Measurements from ENCODE around the gene EXO1.
"Not testable (repeated sequence)": the region's sequence is repeated elsewhere in the genome, so short reads cannot be mapped to it uniquely, and the experiment has no call there.

EXO1 gene

DNA sequence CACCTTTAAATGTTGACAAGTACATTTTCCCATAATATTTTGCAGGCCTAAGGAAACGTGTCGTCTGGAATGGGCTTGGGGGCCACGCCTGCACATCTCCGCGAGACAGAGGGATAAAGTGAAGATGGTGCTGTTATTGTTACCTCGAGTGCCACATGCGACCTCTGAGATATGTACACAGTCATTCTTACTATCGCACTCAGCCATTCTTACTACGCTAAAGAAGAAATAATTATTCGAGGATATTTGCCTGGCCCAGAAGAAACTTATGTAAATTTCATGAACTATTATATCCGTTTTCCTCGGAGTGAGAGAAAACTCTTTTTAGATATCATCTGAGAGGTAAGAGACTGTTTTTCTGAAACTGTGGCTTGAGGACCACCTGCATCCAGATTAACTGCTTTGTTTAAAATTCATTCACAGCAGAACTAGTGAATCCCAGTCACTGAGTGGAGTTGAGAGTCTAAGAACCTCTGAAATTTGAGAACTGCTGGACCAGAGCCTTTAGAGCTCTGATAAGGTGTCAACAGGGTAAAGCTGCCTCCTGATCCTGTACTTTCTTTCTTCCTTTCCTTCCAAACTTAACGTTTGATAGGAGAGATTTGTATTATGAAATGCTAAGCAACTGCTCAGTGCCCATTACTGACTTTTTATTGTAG is 811 bp downstream of the EXO1 start:
- H3K9me2 ChIP-seq (replicated peaks; ENCODE audit: control insufficient read depth, low read length): no peaks in the 10 kb centered on the region
- H3K79me2 ChIP-seq (ENCODE audit: control insufficient read depth, low read length): peaks cover 52% of the 10 kb centered on the region
- peaks cover 4% of the 10 kb centered on the region; the same call in 1 of the 2 replicates for H3F3A ChIP-seq (ENCODE audit: control insufficient read depth, insufficient read depth)
- H3K4me3 ChIP-seq (ENCODE audit: low read length): peak overlapping the region; percentile 100
- no peak for TF ChIP-seq CTCF (IDR thresholded peaks at IDR 0.05; ENCODE audit: low read depth, low read length, poor library complexity, severe bottlenecking)
- TF ChIP-seq EZH2phosphoT487 (IDR thresholded peaks at IDR 0.05; ENCODE audit: borderline replicate concordance, low read length): no peak
- H3K4me1 ChIP-seq (ENCODE audit: control insufficient read depth, low read length): peaks cover 27% of the 10 kb centered on the region
- no peaks in the 10 kb centered on the region for H3K9me3 ChIP-seq (ENCODE audit: control insufficient read depth, insufficient read depth, low read length)
- peak overlapping the region; percentile 94 for H3K27ac ChIP-seq (ENCODE audit: low read depth, low read length)
- no peaks in the 10 kb centered on the region for H3K27me3 ChIP-seq (ENCODE audit: control insufficient read depth, low read length)
- H3K36me3 ChIP-seq (ENCODE audit: control insufficient read depth, low read length): peaks cover 54% of the 10 kb centered on the region
- H4K20me1 ChIP-seq (ENCODE audit: control insufficient read depth, insufficient read depth, low read depth, low read length): no peaks in the 10 kb centered on the region; the same call in 1 of the 2 replicates
- peak overlapping the region; percentile 95 for H3K4me2 ChIP-seq (ENCODE audit: low read length)

- Histone ChIP-seq H3K27me3 (ENCODE audit: control insufficient read depth, low read length) (no peaks in the 10 kb centered on the region), H3K9me3 (ENCODE audit: control insufficient read depth, insufficient read depth, low read length) (no peaks in the 10 kb centered on the region), H3K36me3 (ENCODE audit: control insufficient read depth, low read length) (peaks cover 59% of the 10 kb centered on the region), H4K20me1 (ENCODE audit: control insufficient read depth, insufficient read depth, low read depth, low read length) (no peaks in the 10 kb centered on the region; the same call in 1 of the 2 replicates), H3K4me2 (ENCODE audit: low read length) (peak overlapping the region; percentile 95), H3K9me2 (replicated peaks; ENCODE audit: control insufficient read depth, low read length) (no peaks in the 10 kb centered on the region), H3K4me1 (ENCODE audit: control insufficient read depth, low read length) (peaks cover 27% of the 10 kb centered on the region), H3K27ac (ENCODE audit: low read depth, low read length) (peak overlapping the region; percentile 94), H3F3A (ENCODE audit: control insufficient read depth, insufficient read depth) (peaks cover 4% of the 10 kb centered on the region; the same call in 1 of the 2 replicates), H3K4me3 (ENCODE audit: low read length) (peak overlapping the region; percentile 100), H3K79me2 (ENCODE audit: control insufficient read depth, low read length) (peaks cover 55% of the 10 kb centered on the region)
- no peak for TF ChIP-seq EZH2phosphoT487 (IDR thresholded peaks at IDR 0.05; ENCODE audit: borderline replicate concordance, low read length)
- no peak for TF ChIP-seq CTCF (IDR thresholded peaks at IDR 0.05; ENCODE audit: low read depth, low read length, poor library complexity, severe bottlenecking)
Observed at GRCh38 chr1:241849345-241849695, 1.3 kb downstream of the EXO1 start.

GRCh38 chr1:241855545-241856140 is 7.6 kb downstream of the EXO1 start:
- Histone ChIP-seq H3K4me1 (ENCODE audit: control insufficient read depth, low read length) (peaks cover 13% of the 10 kb centered on the region), H3K79me2 (ENCODE audit: control insufficient read depth, low read length) (peaks cover 36% of the 10 kb centered on the region), H3K36me3 (ENCODE audit: control insufficient read depth, low read length) (peaks cover 84% of the 10 kb centered on the region)
- H3K4me3 ChIP-seq (ENCODE audit: low read length); H3K9me3 ChIP-seq (ENCODE audit: control insufficient read depth, insufficient read depth, low read length); H3F3A ChIP-seq (ENCODE audit: control insufficient read depth, insufficient read depth); H3K27ac ChIP-seq (ENCODE audit: low read depth, low read length); H3K27me3 ChIP-seq (ENCODE audit: control insufficient read depth, low read length); H3K9me2 ChIP-seq (replicated peaks; ENCODE audit: control insufficient read depth, low read length); H3K4me2 ChIP-seq (ENCODE audit: low read length); H4K20me1 ChIP-seq (ENCODE audit: control insufficient read depth, insufficient read depth, low read depth, low read length): not testable (repeated sequence)

GRCh38 chr1:241857131-241857530 is 9.1 kb downstream of the EXO1 start:
- Histone ChIP-seq H3K4me3 (ENCODE audit: low read length) (no peak overlapping the region), H3K36me3 (ENCODE audit: control insufficient read depth, low read length) (peaks cover 85% of the 10 kb centered on the region), H3K27ac (ENCODE audit: low read depth, low read length) (no peak overlapping the region), H3F3A (ENCODE audit: control insufficient read depth, insufficient read depth) (no peaks in the 10 kb centered on the region; the same call in 1 of the 2 replicates), H4K20me1 (ENCODE audit: control insufficient read depth, insufficient read depth, low read depth, low read length) (no peaks in the 10 kb centered on the region), H3K9me3 (ENCODE audit: control insufficient read depth, insufficient read depth, low read length) (no peaks in the 10 kb centered on the region), H3K9me2 (replicated peaks; ENCODE audit: control insufficient read depth, low read length) (no peaks in the 10 kb centered on the region), H3K4me1 (ENCODE audit: control insufficient read depth, low read length) (peaks cover 9% of the 10 kb centered on the region), H3K4me2 (ENCODE audit: low read length) (0 out of 2 replicates have a peak overlapping the region, but pooled peaks have one; percentile 14), H3K79me2 (ENCODE audit: control insufficient read depth, low read length) (peaks cover 22% of the 10 kb centered on the region), H3K27me3 (ENCODE audit: control insufficient read depth, low read length) (no peaks in the 10 kb centered on the region)
- no peak for TF ChIP-seq CTCF (IDR thresholded peaks at IDR 0.05; ENCODE audit: low read depth, low read length, poor library complexity, severe bottlenecking)

Data from DOHH2 (cell line).